Measurements from ENCODE around the gene HHAT.

HHAT gene

GRCh38 chr1:210568631-210569030 lies 239.9 kb downstream of the HHAT start:
- no peak overlapping the region for H3K4me3 ChIP-seq (ENCODE audit: low read depth, low read length)
- no peak for TF ChIP-seq CTCF (IDR thresholded peaks at IDR 0.05; ENCODE audit: borderline replicate concordance, insufficient read depth, low read depth, low read length)

DNA sequence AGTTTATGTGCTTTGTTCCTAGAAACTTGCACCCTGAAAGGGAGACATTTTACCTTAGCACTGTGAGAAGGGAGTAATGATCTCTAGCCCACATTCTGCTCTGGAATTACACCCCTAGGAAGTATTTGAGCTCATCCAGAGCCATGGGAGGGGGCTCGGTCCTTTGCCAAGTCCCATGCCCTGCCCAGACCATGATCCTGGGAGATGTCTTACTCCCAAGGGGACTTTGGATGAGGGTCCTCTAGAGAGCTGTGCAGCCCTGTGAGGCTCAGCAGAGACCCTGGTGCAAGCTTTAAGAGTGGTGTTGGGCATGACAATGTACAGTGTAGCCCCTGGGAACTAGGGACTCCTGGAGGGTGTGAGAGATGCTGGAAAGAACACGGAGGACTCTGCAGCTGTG lies 241.4 kb downstream of the HHAT start:
- TF ChIP-seq CTCF (IDR thresholded peaks at IDR 0.05; ENCODE audit: borderline replicate concordance, insufficient read depth, low read depth, low read length), result no peak
- no peak overlapping the region for H3K4me3 ChIP-seq (ENCODE audit: low read depth, low read length)

GRCh38 chr1:210571356-210572284 lies 242.9 kb downstream of the HHAT start:
- TF ChIP-seq CTCF (IDR thresholded peaks at IDR 0.05; ENCODE audit: borderline replicate concordance, insufficient read depth, low read depth, low read length), result no peak
- H3K4me3 ChIP-seq (ENCODE audit: low read depth, low read length), result no peak overlapping the region

DNA sequence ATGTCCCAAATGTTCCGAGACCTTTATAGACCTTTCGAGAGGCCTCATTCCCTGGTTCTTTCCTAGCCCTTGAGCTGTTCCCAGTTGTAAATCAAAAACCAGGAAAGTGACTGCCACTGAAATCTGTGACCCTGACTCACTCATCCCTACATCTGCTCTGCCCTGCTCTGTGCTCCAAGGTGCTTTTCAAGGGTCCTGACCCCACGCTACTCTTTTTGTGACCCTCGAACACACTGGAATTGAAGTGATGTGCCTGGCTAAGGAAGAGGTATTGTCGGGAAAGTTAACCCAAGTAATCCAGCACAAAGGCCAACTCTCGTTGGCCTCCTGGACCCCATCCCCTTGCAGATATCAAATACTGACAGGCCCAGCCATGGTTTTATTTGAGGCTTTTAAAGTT lies 244.4 kb downstream of the HHAT start:
- no peak for TF ChIP-seq CTCF (IDR thresholded peaks at IDR 0.05; ENCODE audit: borderline replicate concordance, insufficient read depth, low read depth, low read length)
- H3K4me3 ChIP-seq (ENCODE audit: low read depth, low read length), result no peak overlapping the region

- TF ChIP-seq CTCF (IDR thresholded peaks at IDR 0.05; ENCODE audit: borderline replicate concordance, insufficient read depth, low read depth, low read length), result no peak
- no peak overlapping the region for H3K4me3 ChIP-seq (ENCODE audit: low read depth, low read length)
These were observed 253.7 kb downstream of the HHAT start for GRCh38 chr1:210582205-210582970.

GRCh38 chr1:210584439-210585113 lies 255.9 kb downstream of the HHAT start:
- TF ChIP-seq CTCF (IDR thresholded peaks at IDR 0.05; ENCODE audit: borderline replicate concordance, insufficient read depth, low read depth, low read length), result peak; percentile 74

More at GRCh38 chr1:210584439-210585113, 255.9 kb downstream of the HHAT start:
- H3K4me3 ChIP-seq (ENCODE audit: low read depth, low read length), result no peak overlapping the region

Measured in GM12875 (cell line).